ENCODE results near the gene TCAP.

Gene TCAP

DNA sequence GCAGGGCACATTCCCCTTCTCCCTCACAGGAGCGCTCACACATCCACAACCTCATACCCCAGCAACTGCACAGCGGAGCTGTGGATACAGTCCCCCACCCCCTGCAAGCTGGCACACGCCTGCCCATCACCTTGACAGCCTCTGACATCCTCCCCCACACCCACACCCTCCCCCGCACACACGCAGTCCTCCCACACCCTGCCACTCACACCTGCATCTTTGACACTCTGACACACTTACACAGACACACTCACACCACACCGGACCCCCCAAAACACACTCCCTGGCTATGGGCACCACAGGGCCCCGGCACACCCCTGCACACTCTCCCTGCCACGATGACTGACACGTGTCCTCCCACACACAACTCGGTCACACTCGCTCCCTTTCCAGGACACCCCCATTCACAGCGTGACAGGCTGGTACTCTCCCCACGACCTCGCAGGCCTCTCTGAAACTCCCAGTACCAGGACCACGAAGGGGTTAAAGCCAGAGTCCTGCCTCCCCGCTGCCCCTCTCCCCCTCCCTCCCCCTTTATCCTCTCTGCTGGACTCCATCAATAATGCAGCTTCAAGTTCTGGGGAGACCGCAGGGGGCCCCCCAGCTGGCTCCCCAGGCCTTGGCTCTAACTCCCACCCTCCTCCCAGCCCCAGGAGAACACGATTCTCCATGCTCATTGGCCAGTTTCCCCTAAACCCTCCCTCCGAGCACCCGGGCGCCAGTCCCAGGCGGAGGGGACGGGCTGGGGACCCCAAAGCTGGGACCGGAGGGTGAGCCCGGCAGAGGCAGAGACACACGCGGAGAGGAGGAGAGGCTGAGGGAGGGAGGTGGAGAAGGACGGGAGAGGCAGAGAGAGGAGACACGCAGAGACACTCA lies 38.7 kb upstream of the TCAP start, which contains the start of gene PPP1R1B:
TSS of gene PPP1R1B (plus strand) at position 782 of the 876 bp plus-strand sequence. CDS start 441 bp downstream, outside the sequence.
- Mint-ChIP-seq H3K4me3 (peak within 1 kb of the TSS; percentile 57), H3K27ac (no peak within 1 kb of the TSS), H3K36me3 (ENCODE audit: low read depth) (no peaks in the 10 kb centered on the region)

DNA sequence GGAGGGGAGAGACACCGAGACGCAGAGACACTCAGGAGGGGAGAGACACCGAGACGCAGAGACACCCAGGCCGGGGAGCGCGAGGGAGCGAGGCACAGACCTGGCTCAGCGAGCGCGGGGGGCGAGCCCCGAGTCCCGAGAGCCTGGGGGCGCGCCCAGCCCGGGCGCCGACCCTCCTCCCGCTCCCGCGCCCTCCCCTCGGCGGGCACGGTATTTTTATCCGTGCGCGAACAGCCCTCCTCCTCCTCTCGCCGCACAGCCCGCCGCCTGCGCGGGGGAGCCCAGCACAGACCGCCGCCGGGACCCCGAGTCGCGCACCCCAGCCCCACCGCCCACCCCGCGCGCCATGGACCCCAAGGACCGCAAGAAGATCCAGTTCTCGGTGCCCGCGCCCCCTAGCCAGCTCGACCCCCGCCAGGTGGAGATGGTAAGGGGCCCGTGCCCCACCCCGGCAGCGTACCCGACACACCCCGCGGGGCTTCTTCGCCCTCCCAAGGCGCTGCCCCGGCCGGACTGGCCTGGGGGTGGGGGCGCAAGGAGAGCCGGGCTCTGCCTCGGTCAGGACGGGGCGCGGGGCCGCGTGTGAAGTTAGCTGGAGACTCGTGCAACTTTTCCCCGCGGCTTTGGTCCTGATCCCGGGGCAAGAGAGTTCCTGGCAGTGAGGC lies 38.0 kb upstream of the TCAP start:
- Mint-ChIP-seq H3K9me3 (no peaks in the 10 kb centered on the region), H3K4me1 (ENCODE audit: low read depth) (peaks cover 26% of the 10 kb centered on the region), H3K36me3 (ENCODE audit: low read depth) (no peaks in the 10 kb centered on the region), H3K4me3 (no peak overlapping the region), H3K27ac (no peak overlapping the region), H3K27me3 (peaks cover 49% of the 10 kb centered on the region)

More for the DNA sequence above, 38.7 kb upstream of the TCAP start, which contains the start of gene PPP1R1B:
- Mint-ChIP-seq H3K4me1 (ENCODE audit: low read depth) (peaks cover 29% of the 10 kb centered on the region), H3K27me3 (peaks cover 43% of the 10 kb centered on the region), H3K9me3 (no peaks in the 10 kb centered on the region)

DNA sequence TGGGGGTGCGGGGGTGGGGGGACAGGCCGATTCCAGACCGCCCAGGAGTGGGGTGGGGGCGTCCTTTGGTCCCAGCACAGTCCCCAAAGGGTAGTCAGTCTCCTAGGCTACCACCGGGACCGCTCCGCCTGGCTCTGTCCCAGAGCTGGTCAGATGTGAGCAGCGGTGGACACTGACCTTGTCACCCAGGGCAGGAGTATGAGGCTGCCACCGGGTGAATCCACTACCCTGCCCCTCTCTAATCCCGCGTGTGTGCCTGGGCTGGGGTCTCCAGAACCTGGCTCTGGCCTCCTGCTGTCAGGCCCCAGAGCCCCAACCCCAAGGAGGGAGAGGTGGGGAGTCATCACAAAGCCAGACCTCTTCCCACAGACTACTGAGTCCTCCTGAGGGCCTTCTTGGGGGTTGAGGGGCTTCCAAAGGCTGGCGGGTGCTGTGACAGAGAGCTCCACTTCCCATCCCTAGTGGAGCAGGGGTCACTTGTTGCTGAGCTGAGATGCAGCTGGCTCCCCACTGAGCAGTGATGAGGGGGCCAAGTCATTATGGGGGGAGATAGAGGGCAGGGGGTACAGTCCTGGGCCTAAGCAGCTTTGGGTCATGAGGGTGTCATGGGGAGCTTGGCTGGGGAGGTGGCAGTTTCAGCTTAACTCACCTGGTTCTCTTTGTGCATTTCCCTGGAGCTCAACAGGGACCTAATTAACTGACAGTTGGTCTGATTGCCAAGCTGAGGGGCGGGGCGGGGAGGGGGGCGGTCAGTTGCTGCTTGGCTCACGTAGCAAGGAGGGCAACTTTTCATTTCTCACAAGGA lies 37.2 kb upstream of the TCAP start:
- Mint-ChIP-seq H3K4me1 (ENCODE audit: low read depth) (peaks cover 20% of the 10 kb centered on the region), H3K36me3 (ENCODE audit: low read depth) (no peaks in the 10 kb centered on the region), H3K27ac (no peak overlapping the region), H3K4me3 (no peak overlapping the region), H3K27me3 (peaks cover 49% of the 10 kb centered on the region), H3K9me3 (no peaks in the 10 kb centered on the region)

DNA sequence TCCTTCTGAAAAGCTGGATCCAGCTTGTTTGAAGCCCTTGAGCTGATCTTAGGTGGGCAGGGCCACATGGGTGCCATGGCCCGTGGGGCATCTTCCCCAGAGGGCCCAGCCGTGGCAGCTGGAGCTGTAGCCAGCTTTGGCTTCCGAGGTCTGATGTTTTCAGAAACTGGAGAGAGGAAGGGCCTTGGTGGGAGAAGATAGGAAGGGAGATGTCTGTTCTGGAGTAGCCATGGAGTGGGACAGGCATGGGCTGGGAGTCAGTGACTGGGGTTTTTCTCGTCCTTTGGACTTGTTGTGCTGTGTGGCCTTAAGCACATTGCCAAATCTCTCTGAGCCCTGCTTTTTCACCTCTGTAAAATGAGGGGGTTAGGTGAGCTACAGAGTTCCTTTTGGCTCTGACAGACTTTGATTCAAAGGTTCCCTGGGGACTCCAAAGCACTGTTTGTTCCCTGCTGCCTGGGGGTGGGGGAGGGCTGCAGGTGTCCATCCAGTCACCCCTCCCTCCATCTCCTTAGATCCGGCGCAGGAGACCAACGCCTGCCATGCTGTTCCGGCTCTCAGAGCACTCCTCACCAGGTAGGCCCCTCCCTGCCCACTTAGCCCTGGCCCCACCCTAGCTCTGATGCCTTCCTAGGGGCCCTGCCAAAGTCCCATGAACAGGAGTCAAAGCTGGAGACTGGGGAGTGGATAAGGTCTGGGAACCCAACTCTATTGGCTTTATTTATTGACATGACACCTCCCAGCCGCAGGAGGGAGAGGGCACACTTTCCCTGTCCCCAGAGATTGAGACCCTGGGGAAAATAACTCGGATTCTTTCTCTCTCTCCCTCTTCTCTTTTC lies 36.3 kb upstream of the TCAP start:
- no peaks in the 10 kb centered on the region for H3K9me3 Mint-ChIP-seq
- peaks cover 49% of the 10 kb centered on the region for H3K27me3 Mint-ChIP-seq
- H3K4me3 Mint-ChIP-seq: no peak overlapping the region
- H3K36me3 Mint-ChIP-seq (ENCODE audit: low read depth): no peaks in the 10 kb centered on the region
- no peak overlapping the region for H3K27ac Mint-ChIP-seq
- H3K4me1 Mint-ChIP-seq (ENCODE audit: low read depth): peaks cover 11% of the 10 kb centered on the region

DNA sequence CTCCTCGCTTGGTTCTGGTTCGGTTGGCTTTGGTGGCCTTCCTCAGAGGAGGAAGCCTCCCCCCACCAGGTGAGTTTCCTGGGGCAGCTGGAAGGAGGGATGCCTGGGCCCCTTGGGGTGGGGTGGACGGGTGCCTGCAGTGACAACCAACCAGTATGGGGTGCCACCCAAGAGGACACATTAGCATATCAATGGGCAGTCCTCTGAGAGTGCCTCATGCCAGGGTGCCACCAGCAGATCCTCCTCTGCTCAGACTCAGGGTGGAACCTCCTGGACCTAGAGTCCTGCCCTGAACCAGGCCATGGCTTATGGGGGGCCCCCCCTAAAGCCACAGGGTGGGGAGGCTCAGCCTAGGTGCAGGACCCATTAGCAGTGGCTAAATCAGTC lies 35.7 kb upstream of the TCAP start:
- Mint-ChIP-seq H3K9me3 (no peaks in the 10 kb centered on the region), H3K36me3 (ENCODE audit: low read depth) (no peaks in the 10 kb centered on the region), H3K4me3 (no peak overlapping the region), H3K27me3 (peaks cover 48% of the 10 kb centered on the region), H3K27ac (no peak overlapping the region), H3K4me1 (ENCODE audit: low read depth) (peaks cover 11% of the 10 kb centered on the region)

DNA sequence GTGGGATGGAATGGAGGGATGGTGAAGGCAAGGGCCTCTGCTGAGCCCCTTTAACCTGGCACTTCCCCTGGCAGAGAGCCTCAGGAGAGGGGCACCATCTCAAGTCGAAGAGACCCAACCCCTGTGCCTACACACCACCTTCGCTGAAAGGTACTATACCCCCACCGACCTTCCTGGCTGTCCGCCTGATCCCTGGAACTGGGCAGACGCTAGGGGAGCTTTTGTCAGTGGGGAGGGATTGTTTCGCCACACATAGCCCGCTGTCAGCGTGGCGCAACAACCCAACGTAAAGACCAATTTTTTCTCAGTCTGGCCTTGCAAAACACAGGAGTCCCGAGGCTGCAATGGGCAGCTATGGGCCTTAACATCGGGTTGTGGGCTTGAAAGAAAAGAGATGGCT lies 35.3 kb upstream of the TCAP start:
- Mint-ChIP-seq H3K9me3 (no peaks in the 10 kb centered on the region), H3K36me3 (ENCODE audit: low read depth) (no peaks in the 10 kb centered on the region), H3K4me1 (ENCODE audit: low read depth) (peaks cover 11% of the 10 kb centered on the region), H3K27me3 (peaks cover 44% of the 10 kb centered on the region), H3K4me3 (no peak overlapping the region), H3K27ac (no peak overlapping the region)

DNA sequence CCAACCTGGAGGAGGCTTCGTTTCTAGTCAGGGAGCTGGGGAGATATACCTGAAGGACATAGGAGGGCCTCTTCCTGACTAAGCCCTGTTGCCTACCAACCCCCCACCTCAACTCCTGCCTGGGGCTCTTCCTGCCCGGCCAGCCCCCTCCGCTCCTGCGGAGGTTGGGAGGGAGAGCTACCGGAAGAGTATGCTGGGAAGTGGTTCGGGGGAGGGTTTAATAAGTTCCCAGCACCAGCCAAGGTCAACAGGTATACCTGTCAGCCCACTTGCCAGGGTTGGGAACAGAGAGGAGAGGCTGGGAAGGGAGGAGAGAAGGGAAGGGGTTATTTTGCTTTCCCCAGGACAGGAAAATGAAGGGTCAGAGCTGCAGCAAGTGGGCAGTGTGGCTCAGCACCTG lies 33.7 kb upstream of the TCAP start:
- H3K36me3 Mint-ChIP-seq (ENCODE audit: low read depth): no peaks in the 10 kb centered on the region
- no peaks in the 10 kb centered on the region for H3K9me3 Mint-ChIP-seq
- peaks cover 14% of the 10 kb centered on the region for H3K4me1 Mint-ChIP-seq (ENCODE audit: low read depth)
- H3K27ac Mint-ChIP-seq: no peak overlapping the region
- H3K27me3 Mint-ChIP-seq: peaks cover 30% of the 10 kb centered on the region
- no peak overlapping the region for H3K4me3 Mint-ChIP-seq

DNA sequence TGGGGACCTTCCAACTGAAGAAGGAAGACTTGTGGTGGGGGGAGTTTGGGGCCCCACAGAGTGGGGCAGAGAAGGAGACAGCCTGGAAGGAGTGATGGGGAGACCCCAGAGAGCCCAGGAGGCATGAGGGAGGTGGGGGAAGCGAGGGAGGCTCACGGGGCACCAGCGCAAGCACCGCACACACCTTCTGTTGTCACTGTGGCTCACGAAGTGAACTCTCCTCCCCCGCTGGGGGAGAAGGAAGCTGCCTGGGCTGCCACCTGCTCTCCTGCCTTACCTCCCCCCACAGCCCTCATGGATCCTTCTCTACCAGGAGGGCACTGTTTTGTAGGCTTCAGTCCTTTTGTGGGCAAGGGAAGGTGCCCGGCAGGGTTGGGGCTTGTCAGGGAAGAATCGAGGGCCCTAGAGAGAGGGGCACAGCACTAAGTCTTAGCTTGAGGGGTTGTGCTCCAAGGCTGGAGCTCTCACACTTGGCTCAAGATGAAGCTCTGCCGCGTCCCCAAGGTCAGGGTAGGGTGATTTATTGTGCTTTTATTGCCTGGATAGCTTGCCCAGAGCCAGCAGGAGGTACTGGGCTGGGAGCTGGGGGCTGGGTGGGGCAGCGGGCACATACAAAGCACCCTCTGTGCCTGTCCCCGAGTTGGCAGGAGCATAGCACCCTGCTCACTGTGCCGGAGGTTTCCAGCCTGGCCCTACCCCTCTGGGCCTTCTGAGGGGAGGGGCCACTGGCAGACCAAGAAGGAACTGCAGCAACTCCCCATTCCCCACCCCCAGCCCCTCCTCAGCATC lies 32.8 kb upstream of the TCAP start:
- no peaks in the 10 kb centered on the region for H3K9me3 Mint-ChIP-seq
- H3K36me3 Mint-ChIP-seq (ENCODE audit: low read depth): no peaks in the 10 kb centered on the region
- H3K4me1 Mint-ChIP-seq (ENCODE audit: low read depth): peaks cover 11% of the 10 kb centered on the region
- no peak overlapping the region for H3K27ac Mint-ChIP-seq
- H3K27me3 Mint-ChIP-seq: peaks cover 25% of the 10 kb centered on the region
- H3K4me3 Mint-ChIP-seq: no peak overlapping the region

DNA sequence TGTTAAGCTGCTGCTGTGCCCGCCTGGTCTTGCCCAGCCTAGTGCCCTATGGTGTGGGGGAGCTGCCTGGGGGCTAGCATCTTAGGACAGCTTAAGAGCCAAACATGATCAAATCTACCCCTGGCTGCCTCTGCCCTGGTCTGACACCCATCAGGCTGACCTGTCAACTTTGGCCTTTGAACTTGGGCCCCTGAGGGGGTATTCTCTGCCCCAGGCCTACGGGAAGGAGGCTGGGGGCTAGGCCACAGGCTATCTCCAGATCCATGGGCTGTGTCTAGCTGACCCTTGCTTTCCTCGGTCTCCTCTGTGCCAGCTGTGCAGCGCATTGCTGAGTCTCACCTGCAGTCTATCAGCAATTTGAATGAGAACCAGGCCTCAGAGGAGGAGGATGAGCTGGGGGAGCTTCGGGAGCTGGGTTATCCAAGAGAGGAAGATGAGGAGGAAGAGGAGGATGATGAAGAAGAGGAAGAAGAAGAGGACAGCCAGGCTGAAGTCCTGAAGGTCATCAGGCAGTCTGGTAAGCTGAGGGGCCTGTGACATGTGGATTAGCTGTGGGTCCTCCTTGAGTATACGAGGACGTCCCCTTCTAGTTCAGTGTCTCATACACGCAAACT lies 31.5 kb upstream of the TCAP start:
- H3K27ac Mint-ChIP-seq: no peak overlapping the region
- peaks cover 17% of the 10 kb centered on the region for H3K27me3 Mint-ChIP-seq
- no peaks in the 10 kb centered on the region for H3K36me3 Mint-ChIP-seq (ENCODE audit: low read depth)
- H3K4me1 Mint-ChIP-seq (ENCODE audit: low read depth): peaks cover 23% of the 10 kb centered on the region
- H3K4me3 Mint-ChIP-seq: no peak overlapping the region
- H3K9me3 Mint-ChIP-seq: no peaks in the 10 kb centered on the region

DNA sequence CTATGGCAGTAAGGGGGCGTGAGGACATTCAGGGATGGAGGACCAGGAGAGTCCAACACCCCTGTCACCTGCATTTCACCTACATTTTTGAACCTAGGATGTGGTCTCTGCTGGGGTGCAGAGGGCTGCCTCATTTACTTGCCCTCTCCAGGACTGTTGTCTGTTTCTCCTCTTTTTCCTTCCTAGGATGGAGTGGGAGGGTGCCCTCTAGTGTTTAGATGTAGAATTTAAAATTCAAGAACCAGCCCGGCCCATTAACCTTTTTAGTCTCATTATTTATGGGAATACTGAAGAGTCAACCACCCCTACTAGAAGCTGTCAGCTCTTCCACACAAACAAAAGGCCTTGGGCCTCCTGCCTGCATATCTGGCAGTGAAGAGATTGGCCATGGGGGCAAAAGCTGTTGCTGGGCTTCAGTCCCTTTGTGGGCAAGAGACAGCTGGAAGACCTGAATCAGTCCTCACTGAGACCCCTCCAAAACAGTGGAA lies 30.7 kb upstream of the TCAP start:
- H3K27me3 Mint-ChIP-seq: peaks cover 16% of the 10 kb centered on the region
- H3K4me3 Mint-ChIP-seq: no peak overlapping the region
- no peaks in the 10 kb centered on the region for H3K36me3 Mint-ChIP-seq (ENCODE audit: low read depth)
- H3K4me1 Mint-ChIP-seq (ENCODE audit: low read depth): peaks cover 30% of the 10 kb centered on the region
- no peaks in the 10 kb centered on the region for H3K9me3 Mint-ChIP-seq
- no peak overlapping the region for H3K27ac Mint-ChIP-seq

DNA sequence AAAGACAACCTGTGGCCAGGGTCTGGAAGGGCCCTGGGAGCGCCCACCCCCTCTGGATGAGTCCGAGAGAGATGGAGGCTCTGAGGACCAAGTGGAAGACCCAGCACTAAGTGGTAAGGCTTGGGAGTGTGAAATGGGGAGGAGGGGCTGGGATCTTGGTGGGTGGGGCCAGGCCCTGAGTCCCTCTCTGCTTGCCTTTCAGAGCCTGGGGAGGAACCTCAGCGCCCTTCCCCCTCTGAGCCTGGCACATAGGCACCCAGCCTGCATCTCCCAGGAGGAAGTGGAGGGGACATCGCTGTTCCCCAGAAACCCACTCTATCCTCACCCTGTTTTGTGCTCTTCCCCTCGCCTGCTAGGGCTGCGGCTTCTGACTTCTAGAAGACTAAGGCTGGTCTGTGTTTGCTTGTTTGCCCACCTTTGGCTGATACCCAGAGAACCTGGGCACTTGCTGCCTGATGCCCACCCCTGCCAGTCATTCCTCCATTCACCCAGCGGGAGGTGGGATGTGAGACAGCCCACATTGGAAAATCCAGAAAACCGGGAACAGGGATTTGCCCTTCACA lies 29.5 kb upstream of the TCAP start:
- H3K4me3 Mint-ChIP-seq: no peak overlapping the region
- no peaks in the 10 kb centered on the region for H3K36me3 Mint-ChIP-seq (ENCODE audit: low read depth)
- no peak overlapping the region for H3K27ac Mint-ChIP-seq
- H3K27me3 Mint-ChIP-seq: peaks cover 12% of the 10 kb centered on the region
- no peaks in the 10 kb centered on the region for H3K9me3 Mint-ChIP-seq
- peaks cover 43% of the 10 kb centered on the region for H3K4me1 Mint-ChIP-seq (ENCODE audit: low read depth)

DNA sequence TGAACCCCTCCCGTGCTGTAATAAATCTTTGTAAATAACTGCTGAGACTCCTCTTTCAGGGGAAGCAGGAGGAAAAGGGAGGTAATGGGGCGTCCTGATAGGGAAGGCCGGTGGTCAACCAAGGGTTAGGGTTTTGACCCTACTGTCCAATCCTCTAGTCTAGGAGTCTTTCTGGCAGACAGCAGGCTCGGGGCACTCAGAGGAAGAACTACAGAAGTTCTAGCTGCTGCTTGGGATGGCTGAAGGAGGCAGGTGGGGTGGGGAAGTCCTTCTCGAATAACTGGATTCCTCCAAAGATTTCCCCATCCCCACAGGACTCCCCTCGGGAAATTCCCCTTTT lies 28.6 kb upstream of the TCAP start:
- peaks cover 49% of the 10 kb centered on the region for H3K4me1 Mint-ChIP-seq (ENCODE audit: low read depth)
- H3K27me3 Mint-ChIP-seq: peaks cover 5% of the 10 kb centered on the region

More for the DNA sequence above, 28.6 kb upstream of the TCAP start:
- H3K27ac Mint-ChIP-seq: peak overlapping the region; percentile 68
- peak overlapping the region; percentile 91 for H3K4me3 Mint-ChIP-seq
- H3K9me3 Mint-ChIP-seq: no peaks in the 10 kb centered on the region
- no peaks in the 10 kb centered on the region for H3K36me3 Mint-ChIP-seq (ENCODE audit: low read depth)

Data from stimulated activated naive CD8-positive, alpha-beta T cell treated with anti-CD3 and anti-CD28 coated beads, Interleukin-15, Interleukin-2, amounts not matched to agents 100 ng/mL and 50 ng/mL, for 24 hours (primary cell).